Subcutaneous adipose tissue (tissue), 4 donors: Measurements from ENCODE around the gene RHOBTB3. TPM values are rescaled to one million over a fixed set of nuclear protein-coding genes. Genes with fewer than 3 reads are reported as not detected.

ENCODE experiments used
- CTCF ChIP-seq: fragments of 450-650 bp; IDR thresholded peaks from one replicate; pipeline ENCODE4 v1.5.1; 2016; ENCODE audit warnings: low read depth, mild to moderate bottlenecking, control low read depth, antibody characterized with exemption, moderate library complexity
- total RNA-seq, 4 donors: library from RNA; depleted of rRNA; stranded (reverse); fragments of >200 nt; gene quantifications; one replicate each; pipeline ENCODE4 v1.1.0, GENCODE V29; 2016

RHOBTB3 gene
- total RNA-seq, 4 donors from 2014 or later: 131 to 198 (median 148) TPM

DNA sequence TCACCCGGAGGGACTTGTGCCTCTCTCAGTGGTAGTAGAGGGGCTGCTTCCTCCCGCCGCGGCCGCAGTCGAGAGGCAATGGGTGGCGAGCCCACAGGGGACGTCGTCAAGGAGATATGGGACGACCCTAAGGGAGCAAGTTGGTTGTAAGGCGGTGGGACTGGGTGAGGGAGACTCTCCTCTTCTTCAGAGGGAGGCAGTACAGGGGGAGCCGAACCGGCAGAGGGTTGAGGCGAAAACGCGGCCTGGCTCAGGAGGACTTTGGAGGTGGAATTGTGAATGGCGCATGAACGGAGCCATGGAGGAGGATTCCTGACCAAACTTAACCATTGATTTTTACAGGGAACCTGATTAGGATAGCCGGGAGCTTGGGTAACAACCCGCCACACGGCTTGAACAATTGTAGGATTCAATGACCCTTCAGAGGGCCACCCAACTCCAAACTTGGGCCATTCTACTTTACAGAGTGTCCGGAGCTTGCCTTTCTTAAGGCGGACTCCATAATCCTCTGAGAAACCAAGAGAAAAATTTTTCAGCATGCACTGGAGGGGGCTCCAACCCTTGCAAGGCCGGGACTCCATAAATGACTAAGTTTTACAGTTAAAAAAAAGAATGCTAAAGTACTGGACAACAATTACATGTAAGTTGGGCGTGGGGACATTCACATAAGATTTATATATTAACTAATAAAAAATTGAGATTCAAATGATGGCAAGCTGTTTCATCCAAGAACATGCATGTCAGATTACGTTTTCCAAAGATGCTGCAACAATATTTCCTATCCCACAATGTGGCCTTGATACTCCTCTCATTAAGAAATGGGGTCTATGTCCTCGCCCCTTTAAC, 19.4 kb upstream of the RHOBTB3 start:
- TF ChIP-seq CTCF: no peak

- no peak for TF ChIP-seq CTCF
These were observed 18.7 kb upstream of the RHOBTB3 start for GRCh38 chr5:95712347-95712958.

GRCh38 chr5:95713960-95714710, 17.0 kb upstream of the RHOBTB3 start:
- no peak for TF ChIP-seq CTCF

- TF ChIP-seq CTCF: no peak
These were observed 15.2 kb upstream of the RHOBTB3 start for GRCh38 chr5:95715799-95716461.

GRCh38 chr5:95717439-95717838, 13.7 kb upstream of the RHOBTB3 start:
- no peak for TF ChIP-seq CTCF

DNA sequence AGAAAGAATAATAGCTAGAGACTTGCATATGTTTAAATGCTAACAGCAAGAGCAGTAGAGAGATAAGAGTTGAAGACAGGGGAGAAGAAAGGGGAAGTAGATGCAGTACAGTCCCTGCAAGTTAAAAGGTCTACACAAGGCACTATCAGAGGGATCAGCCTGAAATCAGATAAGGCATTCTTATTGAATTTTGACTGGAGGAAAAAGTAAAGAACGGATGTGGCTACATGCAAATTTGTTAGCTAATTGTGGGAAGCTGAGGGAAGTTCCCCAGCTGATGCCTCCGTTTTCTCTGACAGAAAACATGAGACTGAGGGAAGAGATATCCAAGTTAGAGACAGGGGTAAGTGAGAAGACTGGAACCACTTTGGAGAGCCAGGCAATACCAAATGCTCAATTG, 12.9 kb upstream of the RHOBTB3 start:
- no peak for TF ChIP-seq CTCF

DNA sequence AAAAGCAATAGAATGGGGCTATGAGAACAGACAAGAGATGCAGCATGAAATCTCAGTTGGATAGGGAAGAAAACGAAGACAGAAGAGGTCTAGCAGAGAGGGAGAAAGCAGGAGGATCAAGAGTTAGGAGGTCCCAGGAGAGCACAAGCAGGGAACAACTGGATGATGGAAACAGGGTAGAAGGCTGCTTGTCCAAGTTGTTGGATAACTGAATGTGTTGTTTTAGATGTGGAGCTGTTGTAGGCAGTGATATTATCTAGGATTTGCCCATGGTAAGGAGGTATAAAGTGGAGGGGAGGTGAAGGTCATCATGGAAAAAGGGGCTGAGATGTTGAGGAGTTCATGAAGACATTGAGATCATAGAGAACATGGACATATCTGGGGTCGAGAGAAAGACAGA, 12.4 kb upstream of the RHOBTB3 start:
- TF ChIP-seq CTCF: no peak
